Inflammatory macrophage (primary cell): ENCODE data around the gene KLK10.

Source experiments
- DNase-seq, 2 donors: peaks; one replicate each; pipeline ENCODE4 v3.0.0-alpha.2; 2020 to 2022

The KLK10 gene

DNA sequence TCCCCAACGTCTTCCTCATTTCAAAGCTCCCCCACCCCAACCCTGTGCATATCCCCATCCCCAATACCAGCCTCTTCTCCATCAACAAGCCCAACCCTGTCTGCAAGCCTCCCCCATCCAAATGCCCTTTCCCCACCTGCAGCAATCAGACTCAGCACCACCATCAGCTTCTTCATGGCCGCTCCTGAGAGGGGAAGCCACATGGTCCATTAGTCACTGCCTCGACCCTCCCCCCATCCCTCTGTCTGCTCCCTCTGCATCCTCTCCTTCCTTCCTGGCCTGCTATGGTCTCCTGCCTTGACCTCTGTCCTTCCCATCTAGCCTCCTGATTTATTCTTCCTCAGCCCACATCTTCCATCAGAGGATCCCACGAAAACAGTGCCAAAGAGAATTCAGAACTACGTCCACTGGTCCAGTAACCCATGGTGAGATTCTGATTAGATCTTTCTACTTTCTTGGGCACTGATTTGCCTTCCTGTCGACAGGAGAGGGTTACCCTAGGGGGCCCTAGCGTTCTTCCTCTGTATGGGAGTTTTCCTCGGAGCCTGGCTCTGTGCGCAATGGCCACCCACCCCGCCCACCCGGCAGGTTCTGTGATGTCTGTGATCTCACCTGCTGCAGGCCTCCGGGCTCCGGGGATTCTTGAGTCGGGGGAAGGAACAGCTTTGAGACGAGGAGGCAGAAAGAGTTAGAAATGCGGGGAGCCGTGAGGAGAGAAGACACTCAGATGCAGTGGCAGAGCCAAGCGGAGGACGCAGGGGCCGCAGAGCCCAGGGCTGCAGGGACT lies 51.4 kb downstream of the KLK10 start:
- DNase-seq, result no peak

- no peak for DNase-seq
Observed at GRCh38 chr19:50964266-50964665, 55.2 kb downstream of the KLK10 start.

- DNase-seq, result no peak
Observed at GRCh38 chr19:50963381-50963780, 56.1 kb downstream of the KLK10 start.
